HG03139 (cell line): ENCODE data around the gene VSNL1.

Experiments
- ATAC-seq: cut with Tn5 transposase; IDR thresholded peaks from one replicate; pipeline ENCODE4 v1.9.1; 2021; ENCODE audit not compliant: unreplicated experiment

VSNL1 gene

DNA sequence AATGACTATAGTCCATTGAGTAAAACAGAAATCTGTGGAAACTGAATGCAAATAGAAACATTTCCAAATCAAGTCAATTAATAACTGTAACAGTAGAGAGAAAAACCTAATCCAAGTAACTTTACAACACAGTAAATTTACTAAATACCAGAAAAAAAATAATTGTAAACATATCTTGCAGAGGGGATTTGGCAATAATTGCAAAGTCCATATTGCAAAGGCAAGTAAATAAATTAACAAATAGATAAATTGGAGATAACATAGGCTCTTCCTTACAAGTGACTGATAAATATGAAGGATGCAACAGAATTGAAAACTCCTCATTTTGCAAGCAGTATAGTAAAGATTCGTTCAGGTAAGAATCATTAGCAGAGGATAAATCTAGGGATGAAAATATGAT lies 148.1 kb downstream of the VSNL1 start:
- ATAC-seq, result no peak

DNA sequence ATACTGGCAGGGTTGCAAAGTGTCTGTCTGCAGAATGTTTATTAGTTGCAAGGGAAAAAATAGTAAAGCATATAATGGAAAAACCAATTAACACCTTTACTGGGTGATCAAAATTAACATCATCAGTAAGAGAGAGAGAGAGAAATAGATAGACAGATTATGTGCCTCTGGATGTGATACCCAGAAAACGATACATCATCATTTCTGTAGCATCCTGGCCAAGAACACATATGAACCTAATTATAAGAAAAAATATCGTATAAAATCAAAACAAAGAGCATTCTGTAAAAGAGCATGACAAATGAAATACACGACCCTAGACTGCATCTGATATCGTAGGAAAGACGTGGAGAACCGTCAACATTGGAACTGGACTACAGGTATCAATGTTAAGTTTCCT lies 148.5 kb downstream of the VSNL1 start:
- ATAC-seq, result no peak

DNA sequence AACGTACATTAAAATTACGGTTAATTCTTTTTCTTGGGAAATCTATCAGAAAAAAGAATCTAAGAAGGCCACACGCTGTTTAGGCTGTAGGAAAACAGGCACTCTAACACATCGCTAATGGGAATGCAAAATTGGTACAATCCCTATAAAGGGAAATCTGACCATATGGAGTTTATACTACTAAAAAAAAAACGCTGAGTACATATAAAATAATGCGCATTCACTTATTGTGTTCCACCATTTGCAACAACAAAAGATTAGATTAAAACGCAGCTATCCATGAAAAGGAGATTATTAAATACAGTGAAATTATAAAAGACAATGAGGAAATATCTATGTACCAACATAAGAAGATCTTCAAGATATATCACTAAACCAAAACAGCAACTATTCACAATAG lies 150.3 kb downstream of the VSNL1 start:
- no peak for ATAC-seq
